GM12875 (cell line): ENCODE results near the gene DSCAML1.
"Not testable (repeated sequence)": the region's sequence is repeated elsewhere in the genome, so short reads cannot be mapped to it uniquely, and the experiment has no call there.

ENCODE experiments used
- H3K4me3 ChIP-seq: one replicate; pipeline ENCODE4 v1.5.1; 2011; ENCODE audit warnings: low read depth, low read length, control low read depth
- TF ChIP-seq, protein P1 (sequence below): IDR thresholded peaks from 2 replicates; pipeline ENCODE4 v1.5.1; 2011; ENCODE audit warnings: low read depth, mild to moderate bottlenecking, control low read depth, inconsistent platforms, low read length, moderate library complexity, borderline replicate concordance; ENCODE audit not compliant: insufficient read depth

DSCAML1 gene

DNA sequence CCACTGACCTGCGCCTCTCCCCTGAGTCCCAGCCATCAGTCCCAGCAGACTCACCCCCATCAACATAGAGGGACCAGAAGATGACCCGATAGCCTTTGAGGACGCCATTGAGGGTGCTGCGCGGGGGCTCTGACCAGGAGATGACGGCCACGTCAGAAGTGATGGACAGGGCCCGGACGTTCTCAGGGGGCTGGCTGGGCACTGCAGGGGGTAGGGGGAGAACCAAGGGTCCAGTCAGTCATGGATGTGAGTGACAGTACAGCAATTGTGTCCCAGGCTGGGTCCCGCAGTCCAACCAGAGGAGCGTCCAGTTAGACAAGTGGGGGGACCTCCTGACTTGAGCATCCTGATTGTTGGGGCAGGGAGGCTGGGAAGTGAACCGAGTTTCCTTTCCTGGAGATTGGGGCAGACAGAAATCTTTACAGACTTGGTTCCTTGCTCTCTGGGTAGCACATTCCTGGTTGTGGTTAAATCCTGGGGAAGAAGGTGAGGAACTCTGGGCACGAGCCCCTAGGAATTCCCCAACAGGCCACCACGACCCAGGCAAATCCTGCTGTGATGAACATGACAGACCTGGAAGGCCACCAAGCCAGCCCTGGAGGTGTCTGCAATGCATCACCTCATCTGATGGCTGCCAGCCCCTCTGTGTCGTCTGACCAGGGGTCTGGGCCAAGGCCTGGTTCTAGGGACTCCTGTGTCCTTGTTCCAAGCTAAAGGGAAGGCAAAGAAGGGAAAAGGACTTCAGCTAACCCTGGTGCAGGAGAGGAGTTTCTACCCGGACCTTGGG lies 335.4 kb downstream of the DSCAML1 start:
- TF ChIP-seq, protein P1, sequence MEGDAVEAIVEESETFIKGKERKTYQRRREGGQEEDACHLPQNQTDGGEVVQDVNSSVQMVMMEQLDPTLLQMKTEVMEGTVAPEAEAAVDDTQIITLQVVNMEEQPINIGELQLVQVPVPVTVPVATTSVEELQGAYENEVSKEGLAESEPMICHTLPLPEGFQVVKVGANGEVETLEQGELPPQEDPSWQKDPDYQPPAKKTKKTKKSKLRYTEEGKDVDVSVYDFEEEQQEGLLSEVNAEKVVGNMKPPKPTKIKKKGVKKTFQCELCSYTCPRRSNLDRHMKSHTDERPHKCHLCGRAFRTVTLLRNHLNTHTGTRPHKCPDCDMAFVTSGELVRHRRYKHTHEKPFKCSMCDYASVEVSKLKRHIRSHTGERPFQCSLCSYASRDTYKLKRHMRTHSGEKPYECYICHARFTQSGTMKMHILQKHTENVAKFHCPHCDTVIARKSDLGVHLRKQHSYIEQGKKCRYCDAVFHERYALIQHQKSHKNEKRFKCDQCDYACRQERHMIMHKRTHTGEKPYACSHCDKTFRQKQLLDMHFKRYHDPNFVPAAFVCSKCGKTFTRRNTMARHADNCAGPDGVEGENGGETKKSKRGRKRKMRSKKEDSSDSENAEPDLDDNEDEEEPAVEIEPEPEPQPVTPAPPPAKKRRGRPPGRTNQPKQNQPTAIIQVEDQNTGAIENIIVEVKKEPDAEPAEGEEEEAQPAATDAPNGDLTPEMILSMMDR = no peak
- no peak overlapping the region for H3K4me3 ChIP-seq

DNA sequence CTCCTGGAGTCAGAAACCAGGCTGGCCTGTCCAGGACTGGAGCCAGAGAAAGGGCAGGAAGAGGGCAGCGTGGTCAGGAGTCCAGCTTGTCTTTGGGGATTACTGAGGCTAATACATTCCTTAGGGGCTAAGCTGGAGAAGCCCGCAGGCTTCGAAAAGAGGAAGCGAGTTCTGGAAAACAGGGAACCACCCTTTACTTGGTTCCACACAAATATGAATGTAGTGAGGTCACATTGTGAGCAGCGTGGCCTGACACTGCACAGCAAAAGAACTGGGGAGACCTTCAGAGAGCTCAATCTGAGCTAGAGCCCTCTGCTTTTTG lies 337.1 kb downstream of the DSCAML1 start:
- TF ChIP-seq, protein P1 = no peak
- H3K4me3 ChIP-seq = no peak overlapping the region

DNA sequence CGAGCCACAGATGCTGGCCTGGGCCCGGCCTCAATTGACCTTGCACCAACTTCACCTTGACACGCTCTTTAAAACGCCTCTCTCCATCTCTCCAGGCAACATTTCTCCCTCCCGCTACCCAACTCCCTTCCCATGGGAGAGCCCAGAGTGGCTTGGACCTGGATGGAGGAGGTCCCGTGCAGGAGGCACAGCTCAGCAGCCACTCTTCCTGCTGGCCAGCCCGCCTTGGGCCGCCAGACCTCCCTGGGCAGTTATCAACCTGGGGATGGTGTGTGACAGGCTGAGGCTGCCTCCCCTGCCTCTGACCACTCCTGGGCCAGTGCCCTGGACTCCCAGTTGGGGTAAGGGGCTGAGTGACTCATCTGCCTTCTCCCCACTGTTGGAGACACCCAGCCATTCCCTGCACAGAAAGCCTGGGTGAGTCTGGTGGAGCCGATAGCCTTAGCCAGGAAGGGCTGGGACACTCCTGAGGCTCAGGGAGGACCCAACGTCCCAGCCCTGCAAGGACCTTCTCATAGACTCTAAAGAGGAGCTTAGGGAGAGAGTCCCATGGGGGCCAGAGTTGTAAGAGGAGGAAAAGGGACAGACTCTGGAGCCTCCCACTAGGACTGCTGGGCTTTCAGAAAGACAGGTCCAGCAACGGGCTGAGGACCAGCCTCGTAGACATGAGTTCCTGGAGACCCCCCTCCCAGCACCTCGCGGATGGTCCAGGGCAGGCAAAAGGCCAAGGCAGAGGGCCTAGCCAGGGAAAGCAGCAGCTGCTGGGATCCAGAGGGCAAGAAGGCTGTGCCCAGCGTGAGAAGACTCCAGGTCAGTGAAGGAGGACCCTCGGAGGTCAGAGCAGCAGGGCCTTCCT lies 337.7 kb downstream of the DSCAML1 start:
- TF ChIP-seq, protein P1 = no peak
- H3K4me3 ChIP-seq = no peak overlapping the region

DNA sequence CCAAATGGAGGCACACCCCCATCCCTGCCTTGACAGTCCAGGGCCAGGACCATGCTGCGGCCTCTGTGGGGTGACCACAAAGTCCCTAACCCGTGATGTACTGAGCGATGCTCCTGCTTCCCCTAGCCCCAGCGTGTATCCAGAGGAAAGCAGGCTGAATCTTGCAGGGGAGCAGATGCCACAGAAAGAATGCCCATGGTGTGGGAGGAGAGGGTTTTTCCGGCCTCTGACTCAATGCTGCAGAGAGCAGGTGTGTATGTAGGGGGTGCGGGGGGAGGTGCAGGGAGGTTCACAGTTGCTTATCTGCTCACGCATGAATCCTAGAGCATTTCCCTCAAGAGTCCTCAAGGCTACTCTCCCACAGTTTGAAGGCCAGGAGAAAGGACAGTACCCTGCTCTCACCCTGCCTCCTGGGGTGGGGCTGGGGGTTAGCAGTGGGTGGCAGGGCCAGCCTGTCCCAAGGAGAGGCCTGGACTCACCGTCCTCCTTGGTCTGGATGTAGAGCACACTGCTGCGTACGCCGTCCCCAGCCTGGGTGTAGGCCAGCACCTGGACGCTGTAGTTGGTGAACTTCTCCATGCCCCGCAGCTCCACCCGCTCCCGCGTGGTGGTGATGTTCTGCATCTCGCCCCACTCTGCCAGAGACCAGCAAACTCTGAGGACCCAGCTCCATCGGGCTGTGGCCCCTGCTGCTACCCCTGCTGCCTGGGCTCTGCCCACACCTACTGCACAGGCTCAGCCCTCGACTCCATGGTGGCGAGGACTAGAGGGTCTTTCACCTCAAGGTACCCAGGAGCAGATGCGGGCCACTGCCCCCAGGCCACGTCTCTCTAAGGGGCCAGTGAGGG lies 338.5 kb downstream of the DSCAML1 start:
- TF ChIP-seq, protein P1 = no peak
- peak overlapping the region; percentile 10 for H3K4me3 ChIP-seq

DNA sequence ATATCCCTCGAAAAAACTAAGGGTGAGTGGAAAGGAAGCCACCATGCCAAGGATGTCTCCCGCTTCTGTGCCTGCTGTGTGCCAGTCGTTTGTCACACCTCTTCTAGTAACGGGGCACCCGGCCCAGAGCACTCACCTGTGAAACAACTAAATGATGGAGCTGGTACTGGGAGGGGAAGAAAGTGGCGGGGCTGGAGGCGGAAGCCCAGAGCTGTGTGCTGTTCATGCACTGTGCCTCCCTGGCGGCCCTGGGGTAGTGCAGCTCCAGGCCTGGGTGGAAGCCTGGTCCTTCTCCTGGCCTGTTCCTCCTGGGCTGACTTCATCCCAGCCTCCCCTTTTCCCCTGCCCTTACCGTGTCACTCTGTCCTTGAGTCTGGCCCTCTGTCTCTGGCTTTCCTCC lies 339.2 kb downstream of the DSCAML1 start:
- peak overlapping the region; percentile 10 for H3K4me3 ChIP-seq
- TF ChIP-seq, protein P1 = peak; percentile 37; the same call in 1 of the 2 replicates

DNA sequence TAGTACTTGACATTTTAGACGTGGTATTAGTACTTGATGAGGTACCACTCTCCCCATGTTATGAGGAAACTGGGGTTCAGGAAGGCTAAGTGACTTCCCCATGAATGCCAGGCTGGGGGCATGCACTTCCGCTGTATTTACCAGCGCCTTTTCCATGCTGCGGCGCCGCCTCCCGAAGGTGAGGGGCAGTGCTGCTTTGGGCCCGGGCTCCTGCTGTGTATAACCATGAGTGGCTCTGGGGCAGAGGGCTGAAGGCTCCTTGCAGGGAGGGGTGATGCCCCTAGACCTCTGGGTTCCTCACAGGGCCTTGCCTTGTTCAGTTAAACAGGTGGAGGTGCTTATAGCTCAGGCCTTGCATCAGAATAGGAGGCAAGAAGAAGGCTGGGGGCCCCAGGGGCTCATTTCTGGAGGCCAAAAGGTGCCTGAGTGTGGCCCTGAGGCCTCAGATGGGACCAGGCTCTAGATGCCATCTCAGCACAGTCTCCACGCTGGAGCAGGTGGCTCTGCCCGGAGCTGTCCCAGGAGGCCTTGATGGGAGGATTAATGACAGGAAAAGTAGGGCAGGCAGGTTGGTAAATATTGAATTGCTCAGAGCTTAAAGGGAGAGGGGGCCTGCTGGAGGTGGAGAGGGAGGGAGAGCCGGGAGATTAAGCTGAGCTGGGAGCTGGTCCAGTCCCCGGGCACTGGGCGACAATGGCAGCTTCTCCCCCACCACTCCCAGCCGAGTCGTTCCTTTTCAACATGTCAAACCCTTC lies 339.8 kb downstream of the DSCAML1 start:
- TF ChIP-seq, protein P1 = no peak

DNA sequence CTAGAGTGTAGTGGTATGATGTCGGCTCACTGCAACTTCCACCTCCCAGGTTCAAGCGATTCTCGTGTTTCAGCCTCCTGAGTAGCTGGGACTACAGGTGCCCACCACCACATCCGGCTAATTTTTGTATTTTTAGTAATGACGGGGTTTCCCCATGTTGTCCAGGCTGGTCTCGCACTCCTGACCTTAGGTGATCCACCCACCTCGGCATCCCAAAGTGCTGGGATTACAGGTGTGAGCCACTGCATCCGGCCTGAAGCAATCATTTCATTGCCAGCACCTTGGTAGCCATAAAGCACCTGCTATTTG lies 340.3 kb downstream of the DSCAML1 start:
- not testable (repeated sequence) for H3K4me3 ChIP-seq

More for the DNA sequence above, 339.8 kb downstream of the DSCAML1 start:
- H3K4me3 ChIP-seq = no peak overlapping the region
